GM12873 (cell line): Measurements from ENCODE around the gene ARMC2.

Source experiments
- CTCF ChIP-seq: IDR thresholded peaks from 2 replicates; pipeline ENCODE4 v1.5.1; 2012; ENCODE audit warnings: low read depth, mild to moderate bottlenecking, moderate library complexity, low read length, control low read depth; ENCODE audit not compliant: insufficient read depth; ENCODE audit errors: missing control alignments

ARMC2 gene

GRCh38 chr6:108948181-108948661 is 100.0 kb downstream of the ARMC2 start:
- no peak for TF ChIP-seq CTCF

GRCh38 chr6:108951351-108951953 is 103.2 kb downstream of the ARMC2 start:
- TF ChIP-seq CTCF: no peak

GRCh38 chr6:108952776-108953486 is 104.7 kb downstream of the ARMC2 start:
- TF ChIP-seq CTCF: no peak

DNA sequence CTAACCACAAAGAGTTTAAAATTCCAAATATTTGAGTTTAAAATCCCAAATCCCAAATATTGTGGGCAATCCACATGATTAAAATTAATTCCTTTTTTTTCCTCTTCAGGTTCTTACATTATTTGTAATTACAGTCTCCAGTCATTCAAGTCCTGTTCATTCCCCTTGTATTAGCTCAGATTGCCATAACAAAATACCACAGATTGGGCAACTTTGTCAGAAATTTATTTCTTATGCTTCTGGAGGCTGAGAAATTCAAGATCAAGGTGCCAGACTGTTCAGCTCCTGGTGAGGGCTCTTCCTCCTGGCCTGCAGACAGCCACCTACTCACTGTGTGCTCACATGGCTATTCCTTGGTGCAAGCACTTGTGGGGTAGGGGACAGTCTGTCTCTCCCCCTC is 105.5 kb downstream of the ARMC2 start:
- no peak for TF ChIP-seq CTCF

GRCh38 chr6:108955329-108955949 is 107.2 kb downstream of the ARMC2 start:
- TF ChIP-seq CTCF: no peak

DNA sequence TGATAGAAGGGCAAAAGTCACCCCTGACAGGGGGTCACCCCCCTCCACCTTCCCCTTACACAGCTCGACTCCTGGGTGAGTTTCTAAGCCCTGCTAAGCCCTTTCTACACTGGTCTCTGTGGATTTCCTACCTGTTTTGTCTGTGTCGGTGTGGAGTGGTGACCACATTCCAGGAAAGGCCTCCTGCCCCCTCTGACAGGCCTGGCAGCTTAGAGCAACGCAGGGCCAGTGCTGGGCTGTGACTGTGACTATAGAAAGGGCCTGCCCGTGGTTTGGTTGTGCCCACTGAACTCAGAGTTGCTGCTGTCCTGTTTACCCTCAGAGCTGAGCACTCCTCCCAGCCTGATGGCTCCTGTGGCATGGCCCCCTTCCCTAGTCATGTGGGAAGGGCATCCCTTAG is 109.0 kb downstream of the ARMC2 start:
- TF ChIP-seq CTCF: no peak
